ENCODE results near the gene FMN2.

Gene FMN2

DNA sequence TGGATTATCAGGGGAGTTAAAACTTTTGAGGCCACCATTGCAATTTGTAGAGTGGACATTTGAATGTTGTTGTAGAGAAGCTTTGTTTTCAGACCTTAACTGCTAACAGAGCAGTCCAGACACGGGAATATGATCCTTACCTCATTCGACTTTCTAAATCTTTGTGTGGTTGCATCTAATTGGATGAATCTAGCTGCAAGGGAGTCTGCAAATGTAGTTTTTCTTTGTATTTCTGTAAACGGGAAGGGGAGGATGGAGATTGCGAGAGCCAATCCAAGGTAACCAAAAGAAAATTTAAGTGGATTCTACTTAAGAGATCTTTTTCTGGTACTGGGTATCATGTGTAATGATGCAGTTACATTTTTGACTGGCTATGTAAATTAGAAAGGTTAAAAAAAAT lies 110.2 kb downstream of the FMN2 start:
- no peak for DNase-seq

DNA sequence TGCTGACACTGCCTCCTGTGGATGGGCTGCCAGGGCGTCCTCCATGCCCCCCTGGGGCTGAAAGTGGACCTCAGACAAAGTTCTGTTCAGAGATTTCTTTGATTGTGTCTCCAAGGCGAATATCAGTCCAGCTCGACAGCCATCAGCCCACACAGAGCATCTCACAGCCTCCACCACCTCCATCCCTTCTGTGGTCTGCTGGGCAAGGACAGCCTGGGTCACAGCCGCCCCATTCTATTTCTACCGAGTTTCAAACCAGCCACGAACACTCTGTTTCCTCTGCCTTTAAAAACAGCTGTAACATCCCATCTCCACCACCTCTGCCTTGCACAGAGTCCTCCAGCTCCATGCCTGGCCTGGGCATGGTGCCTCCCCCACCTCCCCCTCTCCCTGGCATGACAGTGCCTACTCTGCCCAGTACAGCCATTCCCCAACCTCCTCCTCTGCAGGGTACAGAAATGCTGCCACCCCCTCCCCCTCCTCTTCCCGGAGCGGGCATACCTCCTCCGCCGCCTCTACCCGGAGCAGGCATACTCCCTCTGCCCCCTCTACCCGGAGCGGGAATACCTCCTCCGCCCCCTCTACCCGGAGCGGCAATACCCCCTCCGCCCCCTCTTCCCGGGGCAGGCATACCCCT lies 115.5 kb downstream of the FMN2 start:
- DNase-seq: no peak

DNA sequence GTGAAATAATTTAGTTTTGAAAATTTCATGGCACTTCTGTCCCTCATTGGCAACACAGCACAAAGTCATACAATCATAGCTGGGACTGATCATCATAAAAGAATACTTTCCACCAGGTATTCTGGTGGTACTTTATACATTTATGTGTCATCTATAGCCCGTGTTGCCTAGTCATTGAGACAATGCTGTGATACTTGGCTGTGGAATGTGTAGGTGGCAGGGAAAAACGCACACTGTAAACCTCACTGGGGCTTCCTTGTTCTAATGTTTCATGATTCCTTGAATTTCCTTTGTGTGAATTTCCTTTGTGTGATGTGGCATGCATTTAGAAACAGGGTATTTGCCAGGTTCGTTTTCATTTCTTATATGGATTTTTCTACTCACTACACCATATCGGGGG lies 118.3 kb downstream of the FMN2 start:
- no peak for DNase-seq

DNA sequence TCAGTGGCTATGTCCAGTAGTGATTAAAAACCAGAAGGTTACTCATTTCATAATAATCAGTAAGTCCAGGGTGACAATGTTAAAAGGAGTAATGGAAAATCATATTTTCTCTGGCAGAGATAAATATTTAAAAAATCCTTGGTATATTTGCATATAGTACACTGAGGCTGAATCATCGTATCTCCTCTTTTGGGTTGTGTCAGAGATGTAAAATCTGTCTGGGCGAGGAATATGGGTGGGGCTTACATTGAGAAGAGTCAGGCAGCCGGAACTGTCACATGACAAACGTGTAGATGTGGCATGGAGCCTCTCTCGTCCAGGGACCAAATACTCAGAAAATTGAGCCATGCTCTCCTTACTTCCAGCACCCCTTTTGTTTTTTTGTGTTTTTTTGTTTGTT lies 120.9 kb downstream of the FMN2 start:
- no peak for DNase-seq

DNA sequence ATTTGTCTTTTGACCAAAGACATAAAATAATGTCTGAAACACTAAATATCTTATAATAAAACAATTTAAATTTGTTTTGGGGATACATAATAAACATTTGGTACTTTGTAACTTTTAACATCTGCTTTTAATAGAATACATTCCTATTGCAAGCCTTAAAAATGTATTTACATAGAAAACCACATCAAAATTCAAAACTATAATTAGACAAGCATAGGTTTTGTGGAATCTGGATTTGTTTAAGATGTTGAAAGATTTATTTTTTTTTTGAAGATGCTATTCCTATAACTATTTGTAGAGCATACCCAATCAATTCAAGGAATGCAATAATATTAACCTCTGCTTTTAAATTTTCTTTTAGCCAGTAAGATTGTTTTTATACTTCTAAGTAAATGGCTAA lies 125.7 kb downstream of the FMN2 start:
- no peak for DNase-seq

DNA sequence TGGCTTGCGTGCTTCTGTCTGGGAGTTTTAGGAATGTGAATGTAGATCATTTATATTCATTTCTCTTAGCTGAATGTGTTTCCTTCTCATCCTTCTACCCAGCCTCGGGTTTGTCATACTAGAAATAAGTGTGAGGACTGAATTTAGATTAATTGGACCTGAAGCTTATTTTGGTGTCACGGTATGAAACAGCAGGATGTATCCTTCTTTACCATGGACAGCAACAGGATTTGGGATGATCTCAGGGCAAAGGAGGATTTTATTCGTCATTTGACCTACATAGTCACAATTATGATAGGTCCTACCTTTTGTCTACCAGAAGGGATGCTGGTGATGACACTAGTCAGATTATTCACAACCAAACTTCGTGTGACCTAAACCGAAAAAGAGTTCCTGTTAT lies 127.4 kb downstream of the FMN2 start:
- DNase-seq: no peak

DNA sequence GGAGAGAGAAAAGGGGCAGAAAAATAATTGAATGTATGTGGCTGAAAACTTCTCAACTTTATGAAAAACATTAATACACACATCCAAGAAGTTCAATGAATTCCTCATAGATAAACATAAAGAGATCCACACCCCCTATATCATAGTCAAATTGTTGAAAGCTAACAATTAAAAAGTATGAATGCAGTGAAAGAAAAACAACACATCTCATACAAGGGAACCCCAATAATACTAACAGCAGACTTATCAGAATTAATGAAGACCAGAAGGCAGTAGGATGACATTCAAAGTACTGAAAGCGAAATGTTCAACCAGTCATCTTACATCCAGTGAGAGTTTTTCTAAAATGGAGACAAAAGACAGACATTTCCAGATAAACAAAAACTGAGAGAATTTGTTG lies 134.4 kb downstream of the FMN2 start:
- DNase-seq: no peak

DNA sequence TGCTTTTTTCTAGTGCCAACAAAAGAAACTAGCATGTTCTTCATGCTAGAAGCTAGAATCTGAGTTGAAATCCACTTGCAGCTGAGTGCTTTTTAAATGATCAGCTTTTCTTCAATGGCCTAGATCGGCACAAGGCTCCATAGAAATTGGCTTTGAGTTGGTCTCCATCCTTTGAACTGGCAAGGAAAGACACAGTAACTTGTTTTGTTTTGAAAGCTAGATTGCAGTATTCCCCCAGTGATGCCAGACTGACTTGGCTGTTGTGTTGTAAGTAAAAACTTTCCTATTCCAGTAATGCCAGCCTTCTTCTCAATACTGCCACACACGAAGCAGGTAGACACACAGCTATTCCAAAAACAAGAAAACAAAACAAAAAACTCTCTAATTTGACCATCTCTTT lies 139.1 kb downstream of the FMN2 start:
- DNase-seq: no peak

DNA sequence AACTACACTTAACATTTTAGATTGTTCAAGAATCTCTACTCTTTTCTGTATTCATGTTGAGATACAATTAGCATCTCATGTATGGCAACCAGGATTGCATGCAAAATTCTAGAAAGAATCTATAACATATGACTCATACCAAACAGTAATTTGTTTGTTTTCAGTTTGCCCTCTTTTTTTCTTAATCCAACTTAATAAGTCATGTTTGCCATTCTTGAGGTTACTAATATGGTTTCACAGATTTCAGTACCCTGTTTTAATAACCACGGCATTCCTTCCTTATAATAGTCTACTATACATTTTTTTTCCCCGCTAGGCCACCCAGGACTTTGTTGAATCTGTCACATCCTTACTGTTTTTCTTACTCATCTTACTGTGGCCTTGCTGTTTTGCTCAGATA lies 140.8 kb downstream of the FMN2 start:
- no peak for DNase-seq

DNA sequence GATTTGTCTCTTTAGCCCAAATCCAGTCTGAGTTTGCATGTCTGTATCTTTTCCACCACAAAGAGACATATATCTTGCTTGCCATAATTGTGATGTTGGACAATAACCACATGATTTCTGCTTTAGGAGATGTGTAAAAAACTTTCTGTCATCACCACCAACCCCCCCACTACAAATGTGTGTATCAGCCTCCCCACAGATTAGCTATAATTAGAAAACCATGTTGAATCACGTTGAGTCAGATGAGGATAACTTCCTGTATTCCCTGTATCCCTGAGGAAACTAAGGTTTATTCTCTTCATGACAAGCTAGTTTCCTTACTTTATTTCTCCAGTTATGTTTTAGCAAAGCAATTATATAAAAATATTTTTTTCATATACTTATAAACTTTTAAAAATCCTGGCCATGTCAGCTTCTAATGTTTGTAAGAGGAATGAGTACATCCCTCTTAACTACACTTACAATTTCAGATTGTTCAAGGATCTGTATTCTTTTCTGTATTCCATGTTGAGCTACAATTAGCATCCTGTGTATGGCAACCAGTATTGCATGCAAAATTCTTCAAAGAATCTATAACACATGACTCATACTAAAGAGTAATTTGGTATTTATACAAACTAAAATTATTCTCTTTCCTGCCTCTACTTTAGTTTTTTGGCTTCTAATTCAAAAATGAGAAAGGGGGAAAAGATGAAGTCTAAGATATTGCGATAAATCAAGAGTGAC lies 143.0 kb downstream of the FMN2 start:
- DNase-seq: peak; percentile 18

DNA sequence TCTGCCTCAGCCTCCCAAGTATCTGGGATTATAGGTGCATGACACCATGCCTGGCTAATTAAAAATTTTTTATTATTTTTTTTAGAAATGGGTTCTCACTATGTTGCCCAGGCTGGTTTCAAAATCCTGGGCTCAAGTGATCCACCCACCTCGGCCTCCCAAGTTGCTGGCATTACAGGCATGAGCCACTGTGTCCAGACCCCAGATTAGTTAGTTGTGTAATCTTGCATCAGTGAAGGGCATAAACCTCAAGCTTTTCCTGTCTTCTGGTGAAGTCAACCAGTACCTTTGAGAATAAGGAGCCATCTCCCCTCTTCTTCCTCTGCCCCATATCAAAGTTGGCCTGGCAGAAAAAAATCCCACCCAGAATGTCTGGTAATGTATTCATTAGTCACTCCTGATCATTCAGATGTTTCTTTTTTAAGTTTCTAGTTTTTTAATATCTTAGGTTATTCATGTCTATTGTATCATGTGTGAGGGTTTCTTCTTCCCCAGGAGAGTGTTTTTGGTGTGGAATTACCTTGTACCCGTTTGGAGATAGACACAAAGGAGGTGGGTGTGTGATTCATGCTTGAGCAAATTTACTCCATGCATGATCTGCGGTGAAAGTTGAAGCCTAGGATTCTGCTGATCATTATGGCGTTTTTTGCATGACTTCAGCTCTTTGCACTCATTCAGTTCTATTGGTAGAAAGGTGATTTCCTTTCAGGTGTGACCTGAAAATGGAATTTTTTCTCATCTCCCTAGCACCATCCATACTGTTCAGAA lies 144.0 kb downstream of the FMN2 start:
- DNase-seq: no peak

DNA sequence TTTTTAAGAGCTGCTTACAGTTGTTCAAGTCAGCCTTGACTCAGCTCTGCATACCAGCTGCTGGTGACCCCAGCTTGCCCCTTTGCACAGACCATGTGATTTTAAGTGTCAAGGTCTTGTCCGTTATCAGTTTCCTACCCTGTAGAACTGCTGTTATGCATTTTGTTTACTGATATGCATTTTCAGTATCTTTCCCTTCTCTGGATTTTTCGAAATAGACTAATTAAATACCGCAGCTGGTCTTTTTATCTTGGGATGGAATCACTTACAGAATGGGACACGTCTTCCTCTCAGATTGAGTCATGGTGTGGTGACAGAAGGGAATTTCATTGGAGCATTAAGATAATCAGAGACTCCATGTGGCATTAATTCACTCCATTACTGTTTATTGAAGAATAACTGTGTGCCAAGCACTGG lies 145.6 kb downstream of the FMN2 start:
- DNase-seq: no peak

DNA sequence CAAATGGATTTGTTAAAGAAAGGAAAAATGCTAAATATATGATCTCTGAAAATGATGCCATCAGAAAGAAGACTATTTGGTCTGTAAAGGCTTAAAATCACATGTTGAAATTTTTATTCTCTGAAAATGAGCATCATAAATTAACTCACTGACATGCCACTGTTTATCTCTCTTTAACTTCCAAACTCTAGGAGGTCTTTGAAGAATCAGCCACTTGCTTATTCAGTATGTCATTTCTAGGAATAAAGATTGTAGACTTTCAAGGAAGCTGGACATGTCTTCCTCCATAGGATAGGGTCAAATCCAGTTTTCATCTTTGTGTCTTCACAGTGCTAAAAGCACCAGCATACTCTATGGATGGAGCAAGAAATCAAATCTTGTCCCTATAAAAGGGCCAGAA lies 147.6 kb downstream of the FMN2 start:
- DNase-seq: no peak

DNA sequence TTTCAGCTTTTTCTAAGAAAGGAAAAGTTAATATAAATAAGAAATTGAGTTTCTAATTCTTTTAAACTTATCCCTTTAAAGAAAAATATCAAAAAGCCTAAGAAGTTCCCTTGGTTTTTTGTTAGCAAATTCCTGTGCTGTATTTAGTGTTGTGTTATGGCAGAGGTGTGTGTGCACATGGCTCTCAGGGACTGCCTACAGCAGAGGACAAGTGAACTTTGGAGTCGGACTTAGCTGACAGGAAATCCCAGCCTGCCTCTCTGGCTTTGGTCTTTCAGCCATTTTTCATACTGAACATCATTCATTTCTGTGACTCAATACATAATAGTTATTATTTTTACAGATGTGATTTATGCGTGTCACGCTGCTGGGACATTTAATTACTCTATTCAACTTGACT lies 149.6 kb downstream of the FMN2 start:
- DNase-seq: no peak

DNA sequence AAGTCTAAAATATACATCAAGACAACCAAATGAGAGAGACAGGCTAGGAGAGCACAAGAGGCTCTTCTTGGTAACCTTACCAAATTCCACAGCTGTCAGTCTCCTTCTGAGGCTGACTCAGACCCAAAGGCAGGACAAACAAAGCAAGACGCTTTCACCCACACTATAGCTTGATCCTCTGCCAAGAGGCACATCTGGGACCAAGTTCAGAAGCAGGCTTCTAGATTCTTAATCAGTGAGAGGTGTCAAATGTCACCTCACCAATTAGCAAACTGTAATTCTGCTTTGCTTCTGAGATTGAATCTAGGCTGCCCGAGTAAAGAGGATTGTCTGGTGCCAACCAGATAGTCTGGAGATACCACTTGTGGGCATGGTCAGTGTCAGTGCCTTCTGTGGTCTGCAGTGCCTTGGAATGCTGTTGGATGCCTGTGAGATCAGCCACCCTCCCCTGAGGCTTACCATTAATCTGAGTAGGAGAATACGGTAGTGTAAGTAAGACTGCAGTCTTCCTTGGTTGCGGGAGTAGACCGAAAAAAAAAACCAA lies 151.0 kb downstream of the FMN2 start:
- no peak for DNase-seq

DNA sequence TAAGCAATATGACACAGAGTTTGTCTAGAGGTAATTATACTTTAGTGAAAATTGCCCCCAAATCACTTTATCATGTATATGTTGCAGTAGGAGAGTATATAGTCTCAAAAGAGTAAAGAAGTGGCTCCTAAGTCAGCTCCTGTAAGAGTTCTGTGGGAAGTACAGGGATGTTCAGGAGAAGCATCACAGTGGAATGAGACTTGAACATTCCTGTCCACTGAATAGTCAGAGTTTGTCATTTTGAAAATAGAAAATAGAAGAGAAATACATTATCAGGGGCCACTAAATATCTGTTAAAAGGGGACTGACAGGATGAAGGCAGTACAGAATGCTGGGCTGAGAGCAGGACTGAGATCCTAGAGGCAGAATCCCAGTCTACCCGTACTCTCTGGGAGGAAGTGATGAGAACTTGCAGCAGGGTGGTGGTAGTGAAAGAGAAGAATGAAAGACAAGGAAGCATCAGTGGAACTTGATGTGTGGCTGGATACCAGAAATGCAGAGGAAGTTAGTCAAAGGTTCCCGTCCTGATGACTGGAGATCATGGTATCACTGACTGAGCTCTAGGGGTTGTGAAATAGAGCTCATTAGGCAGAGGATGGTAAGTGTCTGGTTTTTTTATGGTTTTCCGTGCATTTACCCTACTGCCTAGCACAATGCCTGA lies 153.4 kb downstream of the FMN2 start:
- DNase-seq: no peak

DNA sequence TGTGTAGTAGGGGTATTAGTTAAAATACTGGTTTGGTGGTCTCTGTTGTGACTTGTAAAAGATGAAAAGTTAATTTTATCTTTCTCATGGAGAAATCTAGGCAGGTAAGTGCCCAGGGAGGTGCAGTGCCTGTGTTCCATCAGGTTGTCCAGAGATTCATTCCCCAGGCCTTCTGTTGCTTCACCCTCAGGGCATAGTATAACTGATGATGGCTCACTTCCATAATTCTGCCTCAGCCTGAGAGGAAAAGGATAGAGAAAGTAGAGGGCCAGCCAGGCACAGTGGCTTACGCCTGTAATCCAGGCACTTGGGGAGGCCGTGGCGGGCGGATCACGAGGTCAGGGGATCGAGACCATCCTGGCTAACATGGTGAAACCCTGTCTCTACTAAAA lies 153.9 kb downstream of the FMN2 start:
- no peak for DNase-seq

DNA sequence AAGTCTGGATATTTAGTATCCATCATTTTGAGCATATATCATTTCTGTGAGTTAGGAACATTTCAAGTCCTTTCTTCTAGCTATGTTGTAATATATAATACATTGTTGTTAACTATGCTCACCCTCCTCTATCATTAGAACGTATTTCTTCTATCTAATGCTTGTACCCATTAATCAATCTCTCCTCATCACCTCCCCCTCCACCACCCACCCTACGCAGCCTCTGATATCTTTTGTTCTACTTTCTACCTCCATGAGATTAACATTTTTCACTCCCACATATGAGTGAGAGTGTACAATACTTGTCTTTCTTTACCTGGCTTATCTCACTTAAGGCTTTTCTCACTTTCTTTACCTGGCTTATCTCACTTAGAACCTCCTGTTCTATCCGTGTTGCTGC lies 156.2 kb downstream of the FMN2 start:
- no peak for DNase-seq

DNA sequence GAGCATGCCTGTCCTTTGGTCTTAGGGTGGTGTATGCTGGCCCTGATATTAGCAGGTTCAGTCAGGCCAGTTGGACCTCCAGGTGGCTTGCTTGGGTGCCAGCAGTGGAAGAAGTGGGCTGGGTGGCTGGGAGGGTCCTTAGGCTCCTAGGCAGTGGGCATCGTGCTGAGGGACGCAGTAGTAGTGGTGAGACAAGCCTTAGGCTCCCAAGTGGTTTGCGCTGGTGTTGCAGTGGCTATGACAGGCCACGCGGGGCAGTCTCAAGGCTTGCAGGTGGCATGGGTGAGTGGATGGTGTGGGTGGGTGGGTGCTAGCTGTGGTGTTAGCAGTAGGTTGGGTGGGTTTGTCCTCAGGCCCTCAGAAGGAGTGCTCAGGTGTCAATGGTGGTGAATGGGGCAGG lies 162.3 kb downstream of the FMN2 start:
- DNase-seq: no peak

DNA sequence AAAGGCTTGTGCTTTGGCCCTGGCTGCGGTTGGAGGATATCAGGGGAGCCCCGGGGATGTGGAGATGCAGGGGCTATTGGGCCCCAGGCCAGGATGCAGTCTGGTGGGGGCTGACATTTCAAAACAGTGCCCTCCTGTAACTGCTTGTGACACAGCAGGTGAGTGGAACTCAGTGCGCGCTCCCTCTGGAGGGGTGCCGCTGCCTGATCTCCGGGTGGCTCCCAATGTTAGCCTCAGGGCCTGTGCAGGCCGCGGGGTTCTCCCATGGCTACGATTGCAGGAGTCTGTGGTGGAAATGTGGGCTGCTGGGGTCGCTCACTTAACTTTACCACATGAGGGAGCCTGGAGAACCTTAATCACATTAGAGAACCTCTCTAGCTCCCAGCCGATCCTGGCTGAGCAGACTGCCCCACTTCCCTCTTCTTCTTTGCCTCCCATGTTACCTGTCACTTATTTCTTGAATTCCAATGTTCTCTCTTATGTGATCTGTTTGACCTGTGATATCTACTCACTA lies 163.2 kb downstream of the FMN2 start:
- no peak for DNase-seq

DNA sequence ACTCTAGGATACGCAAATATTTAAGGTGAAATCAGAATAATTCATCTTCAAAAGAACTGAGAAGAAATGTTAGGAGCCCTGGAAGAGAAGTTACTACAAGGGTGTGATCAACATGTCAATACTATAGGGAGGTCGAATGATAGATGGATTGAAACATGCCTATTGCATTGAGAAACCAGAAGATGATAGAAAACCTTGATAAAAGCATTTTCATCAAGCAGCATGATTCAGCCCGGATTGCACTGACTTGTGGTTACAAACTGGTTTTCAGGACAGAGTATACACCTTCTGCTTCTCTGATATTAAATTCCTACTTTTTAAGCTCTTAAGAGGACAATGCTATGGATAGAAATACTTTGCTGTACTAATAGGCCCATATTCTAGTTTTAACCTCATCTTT lies 164.2 kb downstream of the FMN2 start:
- no peak for DNase-seq

DNA sequence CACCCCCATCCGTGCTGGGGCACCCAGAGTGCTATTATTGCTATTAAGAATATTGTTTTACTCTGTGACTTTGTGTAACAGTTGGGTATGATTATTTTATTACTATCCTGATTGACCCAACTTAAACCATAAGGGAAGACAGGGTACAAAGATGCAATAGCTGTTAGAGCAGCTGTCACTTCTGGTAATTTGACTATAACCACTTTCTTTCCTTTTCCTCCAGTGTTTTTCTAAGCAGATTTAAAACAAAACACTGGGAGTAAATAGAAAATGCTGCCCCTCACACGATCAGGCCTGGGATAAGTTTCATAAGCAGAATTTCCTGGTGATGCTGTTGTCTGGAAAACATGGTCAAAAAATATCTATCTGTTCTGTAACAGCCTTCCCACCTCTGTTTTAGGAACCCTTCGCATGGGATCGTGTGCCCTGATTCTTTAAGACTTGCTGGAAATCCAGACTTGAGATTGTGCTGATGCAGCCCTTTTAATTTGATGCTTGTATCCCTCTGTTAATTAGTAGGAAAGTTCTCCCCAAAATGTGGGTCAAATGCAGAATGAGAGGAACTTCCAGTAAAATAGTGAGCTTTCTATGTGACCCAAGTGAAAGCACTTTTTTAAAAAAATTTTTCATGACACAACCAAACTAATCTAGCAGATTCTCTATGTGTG lies 165.3 kb downstream of the FMN2 start:
- no peak for DNase-seq

DNA sequence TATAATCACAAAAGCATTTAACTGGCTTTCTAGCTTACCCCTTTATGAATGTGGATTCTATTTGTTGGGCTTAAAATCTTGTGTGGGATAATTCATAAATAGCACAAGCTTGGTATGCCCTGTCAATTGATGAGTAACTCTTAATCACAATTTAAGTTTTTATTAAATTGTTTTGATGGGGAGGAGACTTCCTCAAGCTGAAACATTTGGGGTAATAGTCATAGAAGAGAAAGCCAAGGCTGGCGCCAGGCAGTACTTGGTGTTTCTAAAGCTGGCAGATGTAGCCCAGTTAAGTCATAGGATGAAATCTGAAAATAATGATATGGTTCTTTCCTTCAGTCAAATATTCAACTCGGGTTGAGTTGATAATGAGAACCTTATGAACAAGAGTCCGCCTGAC lies 167.2 kb downstream of the FMN2 start:
- DNase-seq: no peak
